Epithelial cell of proximal tubule (primary cell): ENCODE data around the gene SYT9. TPM values are rescaled to one million over a fixed set of nuclear protein-coding genes. Genes with fewer than 3 reads are reported as not detected.

Experiments
- DNase-seq: peaks from one replicate; pipeline ENCODE4 v3.0.0-alpha.2; 2011; ENCODE audit warnings: low read depth
- H3K4me3 ChIP-seq: 2 replicates; pipeline ENCODE4 v1.5.1; 2011; ENCODE audit warnings: low read depth, mild to moderate bottlenecking, low read length
- CTCF ChIP-seq: conservative IDR thresholded peaks from 2 replicates; pipeline ENCODE4 v1.5.1; 2012; ENCODE audit warnings: low read depth, mild to moderate bottlenecking, low read length
- total RNA-seq: library from RNA; depleted of rRNA; stranded (reverse); fragments of >200 nt; gene quantifications from 2 replicates; pipeline ENCODE4 v1.2.3, GENCODE V29; 2015

SYT9 gene
- total RNA-seq, 1 donor from 2014 or later, result 0.46 TPM

- DNase-seq, result no peak
- no peak for TF ChIP-seq CTCF
- no peak overlapping the region for H3K4me3 ChIP-seq
Measured at GRCh38 chr11:7385532-7385931, 133.8 kb downstream of the SYT9 start.

- no peak for TF ChIP-seq CTCF
- DNase-seq, result no peak
- no peak overlapping the region for H3K4me3 ChIP-seq
Measured at GRCh38 chr11:7413961-7414915, 162.5 kb downstream of the SYT9 start.

GRCh38 chr11:7414973-7415817 is 163.5 kb downstream of the SYT9 start:
- no peak for TF ChIP-seq CTCF
- DNase-seq, result no peak

GRCh38 chr11:7416080-7416479 is 164.4 kb downstream of the SYT9 start:
- H3K4me3 ChIP-seq, result no peak overlapping the region
- no peak for DNase-seq
- no peak for TF ChIP-seq CTCF

More at GRCh38 chr11:7414973-7415817, 163.5 kb downstream of the SYT9 start:
- no peak overlapping the region for H3K4me3 ChIP-seq

- TF ChIP-seq CTCF, result no peak
- DNase-seq, result no peak
- H3K4me3 ChIP-seq, result no peak overlapping the region
Measured at GRCh38 chr11:7417328-7417727, 165.6 kb downstream of the SYT9 start.

- no peak for DNase-seq
- TF ChIP-seq CTCF, result no peak
- no peak overlapping the region for H3K4me3 ChIP-seq
Measured at GRCh38 chr11:7418061-7418460, 166.4 kb downstream of the SYT9 start.
